Measurements from ENCODE around the gene CCNB2. TPM values are rescaled to one million over a fixed set of nuclear protein-coding genes. Genes with fewer than 3 reads are reported as not detected.

CCNB2 gene
- total RNA-seq (2014; rRNA removed; shearing (Covaris generic)) = 58.1 and 61.1 TPM in 2 replicates

GRCh38 chr15:59104912-59105732 is at the start of gene CCNB2:
TSS of gene CCNB2 (plus strand) at chr15:59105146. CDS start at chr15:59105269, 123 bp downstream.

Small RNAs within 50 kb of the gene (small RNA-seq; reads per million reads assigned to genes)
- not detected for gene MIR2116

Other genes starting within 250 kb of the CCNB2 start
- gene SLTM, start 171.5 kb upstream of the CCNB2 start, total RNA-seq (2014; rRNA removed; shearing (Covaris generic)) = 183 and 193 TPM in 2 replicates
- gene RNF111, start 117.5 kb upstream of the CCNB2 start, total RNA-seq (2014; rRNA removed; shearing (Covaris generic)) = 6.9 and 11.6 TPM in 2 replicates
- not detected in 2 replicates for gene LDHAL6B, start 101.7 kb downstream of the CCNB2 start, total RNA-seq (2014; rRNA removed; shearing (Covaris generic))